HepG2 (cell line): Measurements from ENCODE around the gene ARMH4. TPM values are rescaled to one million over a fixed set of nuclear protein-coding genes. Genes with fewer than 3 reads are reported as not detected.

ENCODE experiments used
- ADNP ChIP-seq: sonication (generic); formaldehyde crosslinking; IDR thresholded peaks from 2 replicates; pipeline ENCODE4 v1.4.0; 2020; ENCODE audit warnings: missing genetic modification reagents
- HNRNPLL ChIP-seq: fragments of 200-400 bp; formaldehyde crosslinking; IDR thresholded peaks from 2 replicates; pipeline ENCODE4 v1.6.1; 2017; ENCODE audit warnings: mild to moderate bottlenecking, low read depth, low read length; ENCODE audit not compliant: poor library complexity, severe bottlenecking
- HOXA5 ChIP-seq: sonication (generic); formaldehyde crosslinking; IDR thresholded peaks from 2 replicates; pipeline ENCODE4 v1.4.0; 2020; ENCODE audit warnings: missing genetic modification reagents
- NAIF1 ChIP-seq: sonication (generic); formaldehyde crosslinking; IDR thresholded peaks from 2 replicates; pipeline ENCODE4 v1.5.0; 2020; ENCODE audit warnings: mild to moderate bottlenecking, missing genetic modification reagents, borderline replicate concordance
- PHF21A ChIP-seq: sonication (generic); formaldehyde crosslinking; IDR thresholded peaks from 2 replicates; pipeline ENCODE4 v1.5.0; 2020; ENCODE audit warnings: mild to moderate bottlenecking, missing genetic modification reagents
- SAFB2 ChIP-seq: sonication (generic); formaldehyde crosslinking; IDR thresholded peaks from 2 replicates; pipeline ENCODE4 v1.5.1; 2020; ENCODE audit warnings: missing genetic modification reagents, low read depth, mild to moderate bottlenecking, borderline replicate concordance
- SMAD3 ChIP-seq: sonication (generic); formaldehyde crosslinking; IDR thresholded peaks from 2 replicates; pipeline ENCODE4 v1.4.0; 2020; ENCODE audit warnings: missing genetic modification reagents
- THAP11 ChIP-seq: IDR thresholded peaks from 2 replicates; pipeline ENCODE4 v1.6.1; 2016; ENCODE audit warnings: missing biosample characterization, missing genetic modification reagents
- ZNF260 ChIP-seq: sonication (generic); formaldehyde crosslinking; IDR thresholded peaks from 2 replicates; pipeline ENCODE4 v1.4.0; 2020; ENCODE audit warnings: missing genetic modification reagents, low read depth, mild to moderate bottlenecking, borderline replicate concordance
- ZNF296 ChIP-seq: sonication (generic); formaldehyde crosslinking; conservative IDR thresholded peaks from 2 replicates; pipeline ENCODE4 v1.5.0; 2020; ENCODE audit warnings: mild to moderate bottlenecking, missing genetic modification reagents
- ZNF512B ChIP-seq: sonication (generic); formaldehyde crosslinking; IDR thresholded peaks from 2 replicates; pipeline ENCODE4 v1.5.1; 2020; ENCODE audit warnings: missing genetic modification reagents, mild to moderate bottlenecking, borderline replicate concordance
- ZSCAN9 ChIP-seq: IDR thresholded peaks from 2 replicates; pipeline ENCODE4 v1.6.1; 2016; ENCODE audit warnings: borderline replicate concordance
- ZUFSP ChIP-seq: sonication (generic); formaldehyde crosslinking; IDR thresholded peaks from 2 replicates; pipeline ENCODE4 v1.9.0; 2021; ENCODE audit warnings: missing genetic modification reagents, mild to moderate bottlenecking, borderline replicate concordance
- polyA plus RNA-seq, 8 experiments: library from polyadenylated mRNA; depleted of rRNA in 3 of 8; stranded (reverse) in 7 of 8; unstranded in 1 of 8; fragments of >200 nt; fragmentation: Illumina TruSeq in 4 of 8; extraction: Trizol in 4 of 8; gene quantifications; 2 replicates each; pipeline versions ENCODE4 v1.2.1 to v1.2.3, GENCODE V29; 2011 to 2016; ENCODE audit warnings: low read depth in 4 of 8, missing spikeins in 1 of 8, mixed read lengths in 1 of 8; ENCODE audit not compliant: insufficient read depth in 1 of 8
- total RNA-seq, 5 experiments: library from RNA; depleted of rRNA; stranded (reverse); fragments of >200 nt; fragmentation: Illumina TruSeq; extraction: Trizol; gene quantifications; 2 replicates each; pipeline ENCODE4 v1.2.3, GENCODE V29; 2016; ENCODE audit warnings: low read depth in 1 of 5
- TF ChIP-seq, protein P1 (sequence below): sonication (generic); formaldehyde crosslinking; IDR thresholded peaks from 2 replicates; pipeline ENCODE4 v1.5.0; 2020; ENCODE audit warnings: mild to moderate bottlenecking, missing genetic modification reagents, borderline replicate concordance

The ARMH4 gene
- total and polyA plus RNA-seq, 2 of the 13 experiments (the other 11 are each of a cell fraction or from before 2014, with no cell fraction given), result 0.02 to 0.18 TPM

DNA sequence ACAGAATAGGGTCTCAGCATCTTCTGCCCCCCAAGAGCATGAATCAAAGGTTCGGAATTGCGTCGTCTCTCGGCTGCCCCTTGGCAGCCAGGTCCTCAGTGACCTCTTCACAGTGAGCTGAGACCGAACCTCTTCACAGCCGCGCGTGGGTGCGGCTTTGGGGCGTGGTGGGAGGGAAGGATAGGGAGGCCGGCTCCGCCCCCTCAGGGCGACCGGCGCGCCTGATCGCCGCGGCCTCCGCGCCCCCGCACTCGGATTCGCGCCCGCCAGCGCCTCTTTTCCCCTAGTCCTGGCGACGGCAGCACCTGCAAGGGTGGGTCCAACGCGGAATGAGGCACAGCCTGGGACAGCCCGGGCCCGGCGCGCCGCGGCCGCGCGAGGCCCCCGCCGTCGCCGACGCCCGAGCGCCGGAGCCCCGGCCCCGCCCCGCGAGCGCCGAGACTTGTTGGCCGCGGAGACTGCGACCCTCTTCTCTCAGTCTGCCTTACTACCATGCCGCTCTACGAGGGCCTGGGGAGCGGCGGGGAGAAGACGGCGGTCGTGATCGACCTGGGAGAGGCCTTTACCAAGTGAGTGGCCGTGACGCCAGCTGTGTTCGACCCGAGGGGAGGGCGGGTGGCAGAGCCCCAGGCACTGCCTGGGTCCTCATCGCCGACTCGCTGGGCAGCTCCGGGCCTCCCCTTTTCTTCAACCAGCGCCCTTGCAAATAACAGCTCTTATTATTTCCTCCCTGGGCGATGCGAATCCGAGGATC lies 47.9 kb upstream of the ARMH4 start, which contains the start of gene ACTR10 (continued):
- TF ChIP-seq, protein P1, sequence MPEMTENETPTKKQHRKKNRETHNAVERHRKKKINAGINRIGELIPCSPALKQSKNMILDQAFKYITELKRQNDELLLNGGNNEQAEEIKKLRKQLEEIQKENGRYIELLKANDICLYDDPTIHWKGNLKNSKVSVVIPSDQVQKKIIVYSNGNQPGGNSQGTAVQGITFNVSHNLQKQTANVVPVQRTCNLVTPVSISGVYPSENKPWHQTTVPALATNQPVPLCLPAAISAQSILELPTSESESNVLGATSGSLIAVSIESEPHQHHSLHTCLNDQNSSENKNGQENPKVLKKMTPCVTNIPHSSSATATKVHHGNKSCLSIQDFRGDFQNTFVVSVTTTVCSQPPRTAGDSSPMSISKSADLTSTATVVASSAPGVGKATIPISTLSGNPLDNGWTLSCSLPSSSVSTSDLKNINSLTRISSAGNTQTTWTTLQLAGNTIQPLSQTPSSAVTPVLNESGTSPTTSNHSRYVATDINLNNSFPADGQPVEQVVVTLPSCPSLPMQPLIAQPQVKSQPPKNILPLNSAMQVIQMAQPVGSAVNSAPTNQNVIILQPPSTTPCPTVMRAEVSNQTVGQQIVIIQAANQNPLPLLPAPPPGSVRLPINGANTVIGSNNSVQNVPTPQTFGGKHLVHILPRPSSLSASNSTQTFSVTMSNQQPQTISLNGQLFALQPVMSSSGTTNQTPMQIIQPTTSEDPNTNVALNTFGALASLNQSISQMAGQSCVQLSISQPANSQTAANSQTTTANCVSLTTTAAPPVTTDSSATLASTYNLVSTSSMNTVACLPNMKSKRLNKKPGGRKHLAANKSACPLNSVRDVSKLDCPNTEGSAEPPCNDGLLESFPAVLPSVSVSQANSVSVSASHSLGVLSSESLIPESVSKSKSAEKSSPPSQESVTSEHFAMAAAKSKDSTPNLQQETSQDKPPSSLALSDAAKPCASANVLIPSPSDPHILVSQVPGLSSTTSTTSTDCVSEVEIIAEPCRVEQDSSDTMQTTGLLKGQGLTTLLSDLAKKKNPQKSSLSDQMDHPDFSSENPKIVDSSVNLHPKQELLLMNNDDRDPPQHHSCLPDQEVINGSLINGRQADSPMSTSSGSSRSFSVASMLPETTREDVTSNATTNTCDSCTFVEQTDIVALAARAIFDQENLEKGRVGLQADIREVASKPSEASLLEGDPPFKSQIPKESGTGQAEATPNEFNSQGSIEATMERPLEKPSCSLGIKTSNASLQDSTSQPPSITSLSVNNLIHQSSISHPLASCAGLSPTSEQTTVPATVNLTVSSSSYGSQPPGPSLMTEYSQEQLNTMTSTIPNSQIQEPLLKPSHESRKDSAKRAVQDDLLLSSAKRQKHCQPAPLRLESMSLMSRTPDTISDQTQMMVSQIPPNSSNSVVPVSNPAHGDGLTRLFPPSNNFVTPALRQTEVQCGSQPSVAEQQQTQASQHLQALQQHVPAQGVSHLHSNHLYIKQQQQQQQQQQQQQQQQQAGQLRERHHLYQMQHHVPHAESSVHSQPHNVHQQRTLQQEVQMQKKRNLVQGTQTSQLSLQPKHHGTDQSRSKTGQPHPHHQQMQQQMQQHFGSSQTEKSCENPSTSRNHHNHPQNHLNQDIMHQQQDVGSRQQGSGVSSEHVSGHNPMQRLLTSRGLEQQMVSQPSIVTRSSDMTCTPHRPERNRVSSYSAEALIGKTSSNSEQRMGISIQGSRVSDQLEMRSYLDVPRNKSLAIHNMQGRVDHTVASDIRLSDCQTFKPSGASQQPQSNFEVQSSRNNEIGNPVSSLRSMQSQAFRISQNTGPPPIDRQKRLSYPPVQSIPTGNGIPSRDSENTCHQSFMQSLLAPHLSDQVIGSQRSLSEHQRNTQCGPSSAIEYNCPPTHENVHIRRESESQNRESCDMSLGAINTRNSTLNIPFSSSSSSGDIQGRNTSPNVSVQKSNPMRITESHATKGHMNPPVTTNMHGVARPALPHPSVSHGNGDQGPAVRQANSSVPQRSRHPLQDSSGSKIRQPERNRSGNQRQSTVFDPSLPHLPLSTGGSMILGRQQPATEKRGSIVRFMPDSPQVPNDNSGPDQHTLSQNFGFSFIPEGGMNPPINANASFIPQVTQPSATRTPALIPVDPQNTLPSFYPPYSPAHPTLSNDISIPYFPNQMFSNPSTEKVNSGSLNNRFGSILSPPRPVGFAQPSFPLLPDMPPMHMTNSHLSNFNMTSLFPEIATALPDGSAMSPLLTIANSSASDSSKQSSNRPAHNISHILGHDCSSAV (CRISPR knock-in tag), result no peak
- TF ChIP-seq ZUFSP (CRISPR knock-in tag) (no peak), SMAD3 (CRISPR knock-in tag) (no peak), ADNP (CRISPR knock-in tag) (no peak), SAFB2 (CRISPR knock-in tag) (no peak), ZSCAN9 (no peak), ZNF260 (CRISPR knock-in tag) (no peak), HOXA5 (CRISPR knock-in tag) (0 out of 2 replicates have a peak, but pooled peaks have one; percentile 65), ZNF512B (no peak), ZNF296 (CRISPR knock-in tag) (no peak), NAIF1 (CRISPR knock-in tag) (no peak), THAP11 (CRISPR knock-in tag) (peak; percentile 71), PHF21A (peak; percentile 53; the same call in 1 of the 2 replicates), HNRNPLL (peak; percentile 63)
